Muscle of back (tissue), 11 donors: ENCODE measurements around the gene GPA33. TPM values are rescaled to one million over a fixed set of nuclear protein-coding genes. Genes with fewer than 3 reads are reported as not detected.

Source experiments
- DNase-seq, 3 donors: peaks; one replicate each; pipeline versions ENCODE4 v3.0.0 to v3.0.0-alpha.2; 2013
- polyA plus RNA-seq, 10 donors: library from polyadenylated mRNA; unstranded; fragments of 120-200 nt; gene quantifications; one replicate each; pipeline ENCODE4 v1.2.1, GENCODE V29; 2013; ENCODE audit not compliant: insufficient read length in 10 of 10

Gene GPA33
- polyA plus RNA-seq, 10 donors: 0.16 to 0.51 (median 0.24) TPM; not detected in 2

GRCh38 chr1:167118188-167118587 lies 28.0 kb upstream of the GPA33 start:
- DNase-seq: no peak

- no peak for DNase-seq
These were observed 27.0 kb upstream of the GPA33 start for GRCh38 chr1:167117225-167117624.

- DNase-seq: no peak
These were observed 26.0 kb upstream of the GPA33 start for GRCh38 chr1:167116174-167116573.

GRCh38 chr1:167115655-167116054 lies 25.5 kb upstream of the GPA33 start:
- DNase-seq: no peak

GRCh38 chr1:167114725-167115124 lies 24.5 kb upstream of the GPA33 start:
- no peak for DNase-seq

GRCh38 chr1:167111868-167112709 lies 21.9 kb upstream of the GPA33 start:
- DNase-seq: no peak

- no peak for DNase-seq
These were observed 20.4 kb upstream of the GPA33 start for GRCh38 chr1:167110586-167110985.

- DNase-seq: no peak
These were observed 18.9 kb upstream of the GPA33 start for GRCh38 chr1:167109125-167109524.

- no peak for DNase-seq
These were observed 17.3 kb upstream of the GPA33 start for GRCh38 chr1:167107456-167107855.

- DNase-seq: no peak
These were observed 15.9 kb upstream of the GPA33 start for GRCh38 chr1:167106119-167106461.

- DNase-seq: peak in 1 of 3 donors; percentile 26
These were observed 15.3 kb upstream of the GPA33 start for GRCh38 chr1:167105271-167106118.

GRCh38 chr1:167104256-167104633 lies 14.1 kb upstream of the GPA33 start:
- no peak for DNase-seq

GRCh38 chr1:167102906-167103573 lies 12.9 kb upstream of the GPA33 start:
- no peak for DNase-seq

GRCh38 chr1:167101754-167102153 lies 11.6 kb upstream of the GPA33 start:
- DNase-seq: no peak

- DNase-seq: no peak
These were observed 10.6 kb upstream of the GPA33 start for GRCh38 chr1:167100730-167101129.

- no peak for DNase-seq
These were observed 9.7 kb upstream of the GPA33 start for GRCh38 chr1:167099851-167100250.

GRCh38 chr1:167095368-167095767 lies 5.2 kb upstream of the GPA33 start:
- DNase-seq: no peak

- no peak for DNase-seq
These were observed 4.5 kb upstream of the GPA33 start for GRCh38 chr1:167094690-167095089.

GRCh38 chr1:167093846-167094516 lies 3.8 kb upstream of the GPA33 start, which contains the start of gene STYXL2:
Gene STYXL2, plus strand, starts transcription at chr1:167094075. Its CDS starts 775 bp downstream, at chr1:167094850.
- DNase-seq: peak; percentile 61 to 76 (median 73)

- DNase-seq: no peak
These were observed 2.5 kb upstream of the GPA33 start for GRCh38 chr1:167092653-167093052.

- no peak for DNase-seq
These were observed 251 bp downstream of the GPA33 start for GRCh38 chr1:167089939-167090313.
